DOHH2 (cell line): Measurements from ENCODE around the gene LAMA2.

Experiments used
- H3F3A ChIP-seq: fragments of 200-600 bp; sonication (generic), shearing (Covaris generic); 2 replicates; pipeline ENCODE4 v1.6.0; 2016; ENCODE audit warnings: antibody characterized with exemption, mild to moderate bottlenecking; ENCODE audit not compliant: control insufficient read depth, insufficient read depth
- H3K27ac ChIP-seq: fragments of 200-600 bp; sonication (generic); 2 replicates; pipeline ENCODE4 v1.5.1; 2014; ENCODE audit warnings: low read depth, mild to moderate bottlenecking, low read length, moderate library complexity
- H3K27me3 ChIP-seq: fragments of 200-600 bp; sonication (generic); 2 replicates; pipeline ENCODE4 v1.6.1; 2014; ENCODE audit warnings: mild to moderate bottlenecking, low read length, mixed read lengths; ENCODE audit not compliant: control insufficient read depth
- H3K36me3 ChIP-seq: fragments of 200-600 bp; sonication (generic); 2 replicates; pipeline ENCODE4 v1.6.1; 2014; ENCODE audit warnings: mild to moderate bottlenecking, low read length, moderate library complexity, mixed read lengths; ENCODE audit not compliant: control insufficient read depth
- H3K4me1 ChIP-seq: fragments of 200-600 bp; sonication (generic); 2 replicates; pipeline ENCODE4 v1.6.1; 2014; ENCODE audit warnings: mild to moderate bottlenecking, low read length, mixed read lengths; ENCODE audit not compliant: control insufficient read depth
- H3K4me2 ChIP-seq: fragments of 200-600 bp; sonication (generic); 2 replicates; pipeline ENCODE4 v1.6.0; 2014; ENCODE audit warnings: mild to moderate bottlenecking, low read length, moderate library complexity
- H3K4me3 ChIP-seq: fragments of 200-600 bp; sonication (generic); 2 replicates; pipeline ENCODE4 v1.5.1; 2014; ENCODE audit warnings: mild to moderate bottlenecking, low read length, mixed read lengths
- H3K79me2 ChIP-seq: fragments of 200-600 bp; sonication (generic); 2 replicates; pipeline ENCODE4 v1.6.1; 2014; ENCODE audit warnings: mild to moderate bottlenecking, low read length, mixed read lengths; ENCODE audit not compliant: control insufficient read depth
- H3K9me2 ChIP-seq: fragments of 200-600 bp; sonication (generic); replicated peaks from 2 replicates; pipeline ENCODE4 v1.6.1; 2014; ENCODE audit warnings: mild to moderate bottlenecking, low read length, mixed read lengths; ENCODE audit not compliant: control insufficient read depth
- H3K9me3 ChIP-seq: fragments of 200-600 bp; sonication (generic); 2 replicates; pipeline ENCODE4 v1.6.1; 2014; ENCODE audit warnings: antibody characterized with exemption, low read length, mixed read lengths; ENCODE audit not compliant: control insufficient read depth, insufficient read depth
- H4K20me1 ChIP-seq: fragments of 200-600 bp; sonication (generic); 2 replicates; pipeline ENCODE4 v1.6.0; 2014; ENCODE audit warnings: low read depth, mild to moderate bottlenecking, antibody characterized with exemption, low read length, moderate library complexity; ENCODE audit not compliant: control insufficient read depth, insufficient read depth
- EZH2phosphoT487 ChIP-seq: fragments of 200-600 bp; sonication (generic); IDR thresholded peaks from 2 replicates; pipeline ENCODE4 v1.6.1; 2017; ENCODE audit warnings: borderline replicate concordance, mild to moderate bottlenecking, antibody characterized with exemption, low read length, moderate library complexity, mixed read lengths
- TF ChIP-seq, protein P1 (sequence below): fragments of 200-600 bp; sonication (generic); IDR thresholded peaks from one replicate; pipeline ENCODE4 v1.5.1; 2014; ENCODE audit warnings: antibody characterized with exemption, mild to moderate bottlenecking, low read depth, low read length; ENCODE audit not compliant: poor library complexity, severe bottlenecking

The LAMA2 gene

DNA sequence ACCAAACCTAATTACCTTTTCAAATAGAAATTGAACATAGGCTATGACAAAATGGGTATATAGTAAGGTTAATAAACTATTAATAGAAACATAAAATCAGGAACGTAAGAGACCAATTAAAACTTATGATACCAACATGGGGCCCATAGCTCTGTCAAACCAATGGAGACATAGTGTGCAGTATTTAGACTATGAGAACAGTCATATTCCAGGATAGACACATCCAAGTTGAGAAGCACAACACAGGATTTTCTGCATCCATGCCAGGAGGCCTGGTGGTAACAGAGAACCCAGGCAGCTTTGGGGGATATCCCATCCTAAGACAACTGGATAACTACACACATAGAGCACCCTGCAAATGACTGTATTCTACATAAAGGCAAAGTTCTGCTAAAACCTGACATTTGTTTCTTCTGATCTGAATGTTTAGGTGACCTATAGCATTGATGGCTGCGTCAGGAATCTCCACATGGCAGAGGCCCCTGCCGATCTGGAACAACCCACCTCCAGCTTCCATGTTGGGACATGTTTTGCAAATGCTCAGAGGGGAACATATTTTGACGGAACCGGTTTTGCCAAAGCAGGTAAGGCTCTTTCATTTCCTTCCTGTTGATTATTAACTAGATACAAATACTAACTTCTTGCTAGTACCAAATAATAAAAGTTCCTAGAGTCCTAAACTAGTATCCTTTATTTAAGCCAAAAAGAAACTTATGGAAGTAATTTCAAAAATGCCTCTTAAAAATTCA lies 624.3 kb downstream of the LAMA2 start:
- Histone ChIP-seq H3K9me3 (no peaks in the 10 kb centered on the region), H4K20me1 (no peaks in the 10 kb centered on the region), H3F3A (no peaks in the 10 kb centered on the region), H3K79me2 (no peaks in the 10 kb centered on the region), H3K36me3 (no peaks in the 10 kb centered on the region), H3K27me3 (no peaks in the 10 kb centered on the region), H3K4me3 (no peak overlapping the region), H3K9me2 (no peaks in the 10 kb centered on the region), H3K4me1 (no peaks in the 10 kb centered on the region), H3K4me2 (no peak overlapping the region), H3K27ac (no peak overlapping the region)
- TF ChIP-seq, protein P1, sequence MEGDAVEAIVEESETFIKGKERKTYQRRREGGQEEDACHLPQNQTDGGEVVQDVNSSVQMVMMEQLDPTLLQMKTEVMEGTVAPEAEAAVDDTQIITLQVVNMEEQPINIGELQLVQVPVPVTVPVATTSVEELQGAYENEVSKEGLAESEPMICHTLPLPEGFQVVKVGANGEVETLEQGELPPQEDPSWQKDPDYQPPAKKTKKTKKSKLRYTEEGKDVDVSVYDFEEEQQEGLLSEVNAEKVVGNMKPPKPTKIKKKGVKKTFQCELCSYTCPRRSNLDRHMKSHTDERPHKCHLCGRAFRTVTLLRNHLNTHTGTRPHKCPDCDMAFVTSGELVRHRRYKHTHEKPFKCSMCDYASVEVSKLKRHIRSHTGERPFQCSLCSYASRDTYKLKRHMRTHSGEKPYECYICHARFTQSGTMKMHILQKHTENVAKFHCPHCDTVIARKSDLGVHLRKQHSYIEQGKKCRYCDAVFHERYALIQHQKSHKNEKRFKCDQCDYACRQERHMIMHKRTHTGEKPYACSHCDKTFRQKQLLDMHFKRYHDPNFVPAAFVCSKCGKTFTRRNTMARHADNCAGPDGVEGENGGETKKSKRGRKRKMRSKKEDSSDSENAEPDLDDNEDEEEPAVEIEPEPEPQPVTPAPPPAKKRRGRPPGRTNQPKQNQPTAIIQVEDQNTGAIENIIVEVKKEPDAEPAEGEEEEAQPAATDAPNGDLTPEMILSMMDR: no peak
- no peak for TF ChIP-seq EZH2phosphoT487

DNA sequence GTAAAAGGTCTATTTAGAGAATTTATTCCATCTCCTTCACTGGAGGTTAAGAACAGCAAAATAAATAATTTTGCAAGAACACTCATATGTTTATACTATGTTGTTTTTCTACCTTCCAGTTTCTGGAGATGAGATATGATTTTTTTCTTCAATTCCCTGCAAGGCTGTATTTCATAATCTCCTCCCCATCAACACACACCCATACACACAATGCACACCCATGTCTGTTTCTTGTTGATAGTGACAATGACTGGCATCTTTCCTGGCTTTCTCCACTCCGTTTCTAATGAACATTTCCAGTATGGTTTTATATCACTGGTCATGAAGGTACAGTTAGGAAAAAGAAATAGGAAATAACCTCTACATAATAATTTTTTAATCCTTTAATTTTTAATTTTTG lies 624.9 kb downstream of the LAMA2 start:
- H3K27me3 ChIP-seq: no peaks in the 10 kb centered on the region
- no peaks in the 10 kb centered on the region for H3K79me2 ChIP-seq
- H3F3A ChIP-seq: no peaks in the 10 kb centered on the region
- H3K4me2 ChIP-seq: no peak overlapping the region
- TF ChIP-seq EZH2phosphoT487: no peak
- TF ChIP-seq, protein P1: no peak
- no peak overlapping the region for H3K4me3 ChIP-seq
- H3K27ac ChIP-seq: no peak overlapping the region
- H3K36me3 ChIP-seq: no peaks in the 10 kb centered on the region
- H3K9me3 ChIP-seq: no peaks in the 10 kb centered on the region
- no peaks in the 10 kb centered on the region for H4K20me1 ChIP-seq
- no peaks in the 10 kb centered on the region for H3K4me1 ChIP-seq
- no peaks in the 10 kb centered on the region for H3K9me2 ChIP-seq

DNA sequence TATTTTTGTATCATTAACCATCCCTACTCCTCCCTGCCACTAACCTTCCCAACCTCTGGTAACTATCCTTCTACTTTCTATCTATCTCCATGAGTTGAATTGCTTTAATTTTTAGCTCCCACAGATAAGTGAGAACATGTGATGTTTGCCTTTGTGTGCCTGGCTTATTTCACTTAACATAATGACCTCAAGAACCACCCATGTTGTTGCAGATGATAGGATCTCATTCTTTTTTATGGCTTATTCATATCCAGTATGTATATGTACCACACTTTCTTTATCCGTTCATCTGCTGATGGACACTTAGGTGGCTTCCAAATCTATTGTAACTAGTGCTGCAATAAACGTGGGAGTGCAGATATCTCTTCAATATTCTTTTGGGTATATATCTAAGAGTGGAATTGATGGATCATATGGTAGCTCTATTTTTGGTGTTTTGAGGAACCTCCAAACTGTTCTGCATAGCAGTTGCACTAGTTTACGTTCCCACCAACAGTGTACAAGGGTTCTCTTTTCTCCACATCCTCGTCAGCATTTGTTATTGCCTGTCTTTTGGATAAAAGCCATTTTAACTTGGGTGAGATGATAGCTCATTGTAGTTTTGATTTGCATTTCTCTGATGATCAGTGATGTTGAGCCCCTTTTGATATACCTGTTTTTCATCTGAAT lies 625.7 kb downstream of the LAMA2 start:
- no peaks in the 10 kb centered on the region for H3K9me2 ChIP-seq
- H3K79me2 ChIP-seq: no peaks in the 10 kb centered on the region
- no peaks in the 10 kb centered on the region for H3K36me3 ChIP-seq
- H3F3A ChIP-seq: no peaks in the 10 kb centered on the region
- no peaks in the 10 kb centered on the region for H3K4me1 ChIP-seq
- H3K4me3 ChIP-seq: no peak overlapping the region
- H3K27me3 ChIP-seq: no peaks in the 10 kb centered on the region
- H3K9me3 ChIP-seq: no peaks in the 10 kb centered on the region
- H4K20me1 ChIP-seq: no peaks in the 10 kb centered on the region
- TF ChIP-seq, protein P1: no peak
- TF ChIP-seq EZH2phosphoT487: no peak
- no peak overlapping the region for H3K4me2 ChIP-seq
- no peak overlapping the region for H3K27ac ChIP-seq
